ENCODE measurements around the gene MLH3. TPM values are rescaled to one million over a fixed set of nuclear protein-coding genes. Genes with fewer than 3 reads are reported as not detected.

Gene MLH3
- polyA plus RNA-seq, 4 donors: 27.8 to 46.1 (median 37.1) TPM

DNA sequence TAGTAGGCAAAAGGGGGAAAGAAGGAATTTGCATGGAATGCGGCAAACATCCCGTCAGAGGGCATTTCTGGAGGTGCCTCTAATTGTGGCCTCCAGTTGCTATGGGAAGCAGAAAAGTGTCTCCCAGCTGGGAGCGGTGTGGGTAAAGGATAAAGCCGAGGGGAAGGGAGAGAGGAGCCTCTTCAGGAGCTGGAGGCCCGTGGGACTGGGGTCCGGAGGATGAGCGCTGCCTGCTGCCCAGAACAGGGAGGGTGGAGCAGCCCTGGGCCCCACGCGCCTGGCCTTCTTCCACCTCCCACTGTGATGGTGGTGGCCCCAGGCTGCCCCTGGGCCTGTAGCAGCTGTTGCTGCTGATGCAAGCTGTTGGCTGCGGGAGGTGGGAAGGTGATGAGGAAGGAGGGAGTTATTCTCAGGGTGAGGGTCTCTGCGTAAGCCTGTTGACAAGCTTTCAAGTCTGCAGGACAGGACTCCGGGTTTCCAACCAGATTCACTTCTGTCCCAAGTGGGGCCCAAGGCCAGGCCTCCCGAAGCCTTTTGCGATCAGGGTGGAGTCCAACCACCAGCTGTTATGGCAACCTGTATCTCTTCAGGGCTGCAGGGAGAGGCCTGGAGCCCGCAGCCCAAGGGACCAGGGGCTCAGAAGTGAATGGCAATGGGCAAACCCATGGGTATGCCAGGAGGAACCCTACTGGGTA, 76.8 kb downstream of the MLH3 start:
- no peak for DNase-seq (ENCODE audit: low read depth in 4 of 4, low spot score in 3 of 4)

DNA sequence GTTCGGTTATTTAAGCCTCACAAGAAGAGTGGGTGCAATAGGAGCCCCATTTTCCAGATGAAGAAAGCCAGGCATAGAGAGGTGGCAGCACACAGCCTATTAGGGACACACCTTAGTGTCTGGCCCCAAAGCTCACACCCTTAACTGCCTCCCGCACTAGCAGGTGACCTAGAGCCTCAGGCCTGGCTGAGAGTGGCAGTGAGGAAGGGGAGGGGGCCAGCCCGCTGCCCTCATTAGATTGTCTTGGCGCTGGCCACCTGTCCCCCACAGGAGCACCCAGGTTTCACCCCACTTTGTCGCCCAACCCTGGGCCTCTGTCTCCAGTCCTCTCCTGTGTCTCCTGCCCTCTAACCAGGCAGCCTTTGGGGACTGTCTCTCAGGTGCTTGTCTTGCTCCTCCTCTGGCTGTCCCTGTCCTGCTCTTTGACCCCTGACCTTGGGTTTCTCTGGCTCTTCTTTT, 77.3 kb downstream of the MLH3 start:
- no peak for DNase-seq (ENCODE audit: low read depth in 4 of 4, low spot score in 3 of 4)

DNA sequence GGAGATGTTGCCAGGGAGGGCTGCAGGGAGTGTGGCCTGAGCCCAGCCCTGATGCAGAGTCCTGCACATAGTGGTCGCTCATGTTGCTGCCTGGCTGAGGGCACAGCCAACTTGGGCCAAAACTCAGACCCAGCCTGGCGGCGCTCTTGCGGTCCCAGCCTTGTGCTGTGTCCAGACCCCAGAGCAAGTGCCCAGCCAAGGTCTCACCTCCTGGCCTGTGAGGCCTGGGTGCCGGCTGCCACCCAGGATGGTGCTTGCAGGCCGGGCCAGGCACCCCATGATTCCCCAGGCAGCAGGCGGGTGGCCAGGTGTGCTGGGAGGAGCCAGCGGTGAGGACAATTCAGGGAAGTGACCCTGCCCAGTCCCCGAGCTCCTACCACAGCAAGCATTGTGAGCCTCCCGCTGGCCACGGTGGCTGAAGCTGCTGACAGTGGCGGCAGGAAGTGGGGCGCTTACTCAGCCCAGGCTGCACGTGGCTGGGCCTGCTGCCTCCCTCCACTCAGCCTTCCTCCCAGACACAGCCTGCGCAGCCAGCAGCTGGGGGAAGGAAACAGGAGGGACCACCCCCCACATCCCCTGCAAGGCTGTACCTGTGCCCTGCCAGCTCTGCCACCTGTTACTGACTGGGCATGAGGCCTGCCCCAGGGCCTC, 78.1 kb downstream of the MLH3 start:
- no peak for DNase-seq (ENCODE audit: low read depth in 4 of 4, low spot score in 3 of 4)

DNA sequence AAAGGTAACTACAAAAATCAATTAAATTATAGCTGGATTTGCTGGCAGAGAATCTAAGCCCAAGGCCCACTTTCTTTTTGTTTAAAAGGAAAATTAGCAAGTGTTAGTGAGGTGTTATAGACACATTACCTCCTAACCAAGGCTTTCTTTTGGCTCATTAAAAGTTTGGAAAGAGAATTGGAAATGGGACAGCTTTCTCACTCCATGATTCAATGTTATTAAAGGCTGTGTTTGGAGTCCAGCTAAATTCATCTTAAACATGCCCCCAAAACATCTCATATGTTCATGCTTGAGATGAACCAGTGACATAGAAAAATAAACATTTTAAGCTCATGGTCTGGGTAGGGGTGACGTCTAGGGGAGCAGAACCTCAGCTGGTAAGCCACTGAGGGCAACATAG, 82.5 kb downstream of the MLH3 start:
- DNase-seq (ENCODE audit: low read depth in 4 of 4, low spot score in 3 of 4): no peak

DNA sequence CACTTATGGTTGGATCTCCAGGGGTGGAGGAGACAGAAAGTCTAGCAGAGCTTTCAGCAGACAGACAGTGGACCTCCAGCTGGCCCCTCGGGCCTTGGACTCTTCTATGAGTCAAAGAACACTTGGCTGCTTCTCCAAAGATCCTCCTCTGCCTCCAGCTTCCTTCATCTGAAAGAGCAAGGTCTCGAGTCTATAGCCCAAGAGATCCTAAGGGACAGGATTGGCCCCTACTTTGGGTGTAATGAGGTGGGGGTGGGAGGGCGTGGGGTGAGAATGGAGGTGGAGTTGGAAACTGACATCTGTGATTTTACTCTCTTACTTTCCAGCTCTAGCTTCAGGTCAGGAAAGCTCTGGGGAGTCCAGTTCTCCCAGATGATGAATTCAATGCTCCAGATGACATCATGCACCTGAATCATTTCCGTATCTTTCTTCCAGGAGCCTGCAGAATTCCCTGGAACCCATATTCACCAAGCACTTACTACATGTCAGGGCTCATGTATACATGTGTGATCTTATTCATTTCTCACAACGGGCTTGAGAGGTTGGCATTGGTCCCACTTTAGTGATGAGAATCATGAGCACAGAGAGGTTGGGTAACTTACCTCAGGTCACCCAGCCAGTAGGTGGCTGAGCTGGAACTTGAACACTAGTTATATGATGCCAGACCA, 85.6 kb downstream of the MLH3 start:
- no peak for DNase-seq (ENCODE audit: low read depth in 4 of 4, low spot score in 3 of 4)

DNA sequence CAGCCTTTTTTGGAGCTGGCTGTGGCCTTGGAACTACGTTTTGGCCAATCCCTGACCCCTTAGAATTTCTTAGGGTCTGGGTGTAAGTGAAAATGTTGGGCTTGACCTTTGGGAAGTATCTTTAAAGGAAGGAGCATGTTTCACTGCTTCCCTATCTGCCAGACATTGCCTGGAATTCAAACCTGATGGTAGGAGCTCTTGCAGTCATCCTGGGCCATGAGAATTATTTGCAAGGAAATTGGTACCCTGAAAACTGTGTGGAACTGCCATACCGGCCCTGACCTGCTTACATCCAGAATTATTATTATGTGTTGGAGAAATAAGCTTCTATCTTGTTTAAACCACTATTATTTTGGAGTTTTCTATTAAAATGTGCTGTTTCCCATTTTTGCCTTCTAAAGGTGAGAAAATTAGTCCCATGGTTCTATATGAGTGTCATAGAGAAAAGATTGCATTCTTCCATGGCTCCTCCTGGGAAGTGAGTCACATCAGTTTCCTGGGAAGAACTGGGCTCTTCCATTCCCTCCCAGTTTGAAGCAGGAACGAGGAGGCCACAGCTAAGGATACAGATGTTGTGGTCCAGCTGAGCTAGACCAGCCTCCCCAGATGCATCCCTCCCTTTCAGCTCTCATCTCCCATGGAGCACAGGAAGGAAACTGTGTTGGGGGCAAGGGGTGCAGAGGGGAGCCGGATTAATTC, 86.3 kb downstream of the MLH3 start:
- DNase-seq (ENCODE audit: low read depth in 4 of 4, low spot score in 3 of 4): no peak

Other genes starting within 250 kb of the MLH3 start
- gene PROX2, start 175.3 kb downstream of the MLH3 start, polyA plus RNA-seq (ENCODE audit: insufficient read length in 4 of 4): 1 to 10 TPM in 2 of 4 donors, under 1 TPM in 2; 0.37 to 3.0 (median 0.83) TPM
- 100 to 1,000 TPM in 3 of 4 donors, 10 to 100 TPM in 1; 74.3 to 122 (median 113) TPM for gene DLST, start 169.6 kb downstream of the MLH3 start, polyA plus RNA-seq (ENCODE audit: insufficient read length in 4 of 4)
- 1 to 10 TPM in 2 of 4 donors, under 1 TPM in 2; 0.72 to 1.8 (median 1.2) TPM for gene RPS6KL1, start 128.2 kb downstream of the MLH3 start, polyA plus RNA-seq (ENCODE audit: insufficient read length in 4 of 4)
- gene PGF, start 95.9 kb downstream of the MLH3 start, polyA plus RNA-seq (ENCODE audit: insufficient read length in 4 of 4): 10 to 100 TPM in 1 of 4 donors, 1 to 10 TPM in 3; 5.7 to 12.5 (median 8.4) TPM
- gene EIF2B2, start 48.5 kb downstream of the MLH3 start, polyA plus RNA-seq (ENCODE audit: insufficient read length in 4 of 4): 10 to 100 TPM; 48.4 to 67.7 (median 61.4) TPM
- 10 to 100 TPM; 25.5 to 52.6 (median 33.8) TPM for gene ACYP1, start 12.6 kb upstream of the MLH3 start, polyA plus RNA-seq (ENCODE audit: insufficient read length in 4 of 4)
- 1 to 10 TPM; 1.7 to 9.5 (median 8.3) TPM for gene ZC2HC1C, start 18.2 kb upstream of the MLH3 start, polyA plus RNA-seq (ENCODE audit: insufficient read length in 4 of 4)
- gene NEK9, start 75.6 kb upstream of the MLH3 start, polyA plus RNA-seq (ENCODE audit: insufficient read length in 4 of 4): 100 to 1,000 TPM; 117 to 141 (median 122) TPM
- 100 to 1,000 TPM; 232 to 293 (median 275) TPM for gene TMED10, start 125.1 kb upstream of the MLH3 start, polyA plus RNA-seq (ENCODE audit: insufficient read length in 4 of 4)
- gene FOS, start 227.4 kb upstream of the MLH3 start, polyA plus RNA-seq (ENCODE audit: insufficient read length in 4 of 4): 1,000 to 10,000 TPM in 1 of 4 donors, 100 to 1,000 TPM in 1, 10 to 100 TPM in 2; 57.8 to 7,570 (median 105) TPM

Data from left renal pelvis (tissue), 4 donors.